ENCODE results near the gene HMGN4. TPM values are rescaled to one million over a fixed set of nuclear protein-coding genes. Genes with fewer than 3 reads are reported as not detected.

HMGN4 gene
- total RNA-seq, 1 experiment from 2014 or later, result 73.8 TPM

GRCh38 chr6:26570027-26570809 lies 32.1 kb downstream of the HMGN4 start:
- POLR2A ChIA-PET, result interaction anchor here (0.6 to 1.6 kb wide), 5 partner anchors 14 to 32 kb away, joined by 3 to 7 read pairs (median 5); partner anchors contain the start of gene HMGN4
- H3K79me2 ChIP-seq (ENCODE audit: insufficient read depth, low read length), result no peaks in the 10 kb centered on the region

GRCh38 chr6:26571592-26572296 lies 33.6 kb downstream of the HMGN4 start:
- Histone ChIP-seq H3K9me3 (ENCODE audit: control insufficient read depth in 1 of 2, insufficient read depth in 1 of 2, low read depth in 1 of 2, low read length in 2 of 2) (no peaks in the 10 kb centered on the region), H3K4me1 (ENCODE audit: control insufficient read depth in 1 of 2, insufficient read depth in 2 of 2, low read length in 2 of 2) (peaks cover 5 to 76% of the 10 kb centered on the region in 2 experiments; a peak in 3 of 4 replicates), H3K9me2 (ENCODE audit: insufficient read depth) (no peaks in the 10 kb centered on the region), H3K36me3 (ENCODE audit: control insufficient read depth in 1 of 2, insufficient read depth in 2 of 2, low read length in 2 of 2) (no peaks in the 10 kb centered on the region), H3K4me3 (replicated peaks in 1 of 2; ENCODE audit: low read depth in 1 of 2, low read length in 2 of 2) (peak overlapping the region; percentile 35 to 50), H3K9ac (ENCODE audit: low read length) (peak overlapping the region; percentile 35), H3K27ac (ENCODE audit: low read depth, low read length) (peak overlapping the region; percentile 51), H3K4me2 (ENCODE audit: low read length) (peak overlapping the region; percentile 81), H4K20me1 (ENCODE audit: insufficient read depth) (no peaks in the 10 kb centered on the region), H3K79me2 (ENCODE audit: insufficient read depth, low read length) (no peaks in the 10 kb centered on the region), H3K27me3 (ENCODE audit: insufficient read depth, low read length) (no peaks in the 10 kb centered on the region), H2AFZ (ENCODE audit: low read depth, low read length, poor library complexity, severe bottlenecking) (peak overlapping the region; percentile 33)
- TSS peak; percentile 81 for BruUV-seq (replicated peaks)
- ATAC-seq (peak; percentile 56), DNase-seq (ENCODE audit: low read depth, low spot score) (peak; percentile 87)
- ChIA-PET CTCF (interaction anchor here (0.6 to 3.5 kb wide), 8 partner anchors 15 to 1214 kb away, joined by 3 to 28 read pairs (median 4); partner anchors contain the start of gene ABT1), POLR2A (interaction anchor here (0.7 to 1.6 kb wide), 10 partner anchors 10 to 560 kb away, joined by 3 to 8 read pairs (median 4); partner anchors contain the start of gene HMGN4), RAD21 (ENCODE audit: low non-redundant PET in 1 of 2, low total read pairs in 2 of 2, uncharacterized antibody in 2 of 2, unreplicated experiment in 2 of 2) (interaction anchor here (0.7 to 1.3 kb wide), 6 partner anchors 15 to 572 kb away, joined by 3 to 7 read pairs (median 5); no protein-coding TSS in a partner anchor)
- intact Hi-C loops (cut with micrococcal nuclease), result loop anchor here (1.0 to 10.0 kb wide), 5 partner anchors 24 to 663 kb away; no protein-coding TSS in a partner anchor
- TF ChIP-seq ZNF274 (IDR thresholded peaks at IDR 0.05; ENCODE audit: low read depth, low read length), result no peak
- TF ChIP-seq RAD21 (IDR thresholded peaks at IDR 0.05; ENCODE audit: low read depth), result peak; percentile 15; the same call in 1 of the 2 replicates
- TF ChIP-seq YY1 (IDR thresholded peaks at IDR 0.05; ENCODE audit: extremely low read depth, insufficient replicate concordance, low read depth, low read length), result peak; percentile 41
- TF ChIP-seq EZH2 (IDR thresholded peaks at IDR 0.05), result no peak
- 0 out of 2 replicates have a peak, but pooled peaks have one; percentile 0 for TF ChIP-seq JUND (IDR thresholded peaks at IDR 0.05)
- TF ChIP-seq ZBTB33 (IDR thresholded peaks at IDR 0.05; ENCODE audit: extremely low read depth, insufficient replicate concordance, low read length), result no peak
- no peak for TF ChIP-seq POLR2A (IDR thresholded peaks at IDR 0.05; ENCODE audit: borderline replicate concordance, extremely low read depth, insufficient read depth, insufficient read length)
- peak; percentile 61; the same call in 1 of the 2 replicates for TF ChIP-seq CEBPB (IDR thresholded peaks at IDR 0.05; ENCODE audit: low read depth)
- peak; percentile 52; the same call in 1 of the 2 replicates for TF ChIP-seq MAX (IDR thresholded peaks at IDR 0.05)
- no peak for TF ChIP-seq SIN3A (IDR thresholded peaks at IDR 0.05; ENCODE audit: low read depth)
- no peak for TF ChIP-seq EZH2phosphoT487 (IDR thresholded peaks at IDR 0.05; ENCODE audit: borderline replicate concordance)
- peak; percentile 83 for TF ChIP-seq CBX3 (IDR thresholded peaks at IDR 0.05; ENCODE audit: low read depth)
- TF ChIP-seq ELF1 (IDR thresholded peaks at IDR 0.05; ENCODE audit: borderline replicate concordance, low read depth), result no peak; the same call in 1 of the 2 replicates
- no peak for TF ChIP-seq POLR2AphosphoS5 (IDR thresholded peaks at IDR 0.05; ENCODE audit: low read depth, low read length)

More at GRCh38 chr6:26570027-26570809, 32.1 kb downstream of the HMGN4 start:
- peak overlapping the region; percentile 39 for H2AFZ ChIP-seq (ENCODE audit: low read depth, low read length, poor library complexity, severe bottlenecking)
- ATAC-seq, result no peak
- ChIA-PET CTCF (interaction anchor here (1.2 to 3.5 kb wide), 3 partner anchors 25 to 228 kb away, joined by 3 to 28 read pairs (median 4); partner anchors contain the start of gene ABT1), RAD21 (ENCODE audit: low non-redundant PET in 1 of 2, low total read pairs in 2 of 2, uncharacterized antibody in 2 of 2, unreplicated experiment in 2 of 2) (no interaction called here)
- H3K27ac ChIP-seq (ENCODE audit: low read depth, low read length), result peak overlapping the region; percentile 26
- peak overlapping the region; percentile 22 for H3K9ac ChIP-seq (ENCODE audit: low read length)
- no peaks in the 10 kb centered on the region for H3K27me3 ChIP-seq (ENCODE audit: insufficient read depth, low read length)
- no peak for DNase-seq (ENCODE audit: low read depth, low spot score)
- H3K4me1 ChIP-seq (ENCODE audit: control insufficient read depth in 1 of 2, insufficient read depth in 2 of 2, low read length in 2 of 2), result peaks cover 2 to 61% of the 10 kb centered on the region in 2 experiments; a peak in 3 of 4 replicates
- BruUV-seq (replicated peaks), result TSS peak; percentile 34
- H3K9me2 ChIP-seq (ENCODE audit: insufficient read depth), result no peaks in the 10 kb centered on the region
- TF ChIP-seq TCF7L2 (IDR thresholded peaks at IDR 0.05; ENCODE audit: borderline replicate concordance, extremely low read depth, insufficient read depth, insufficient read length) (no peak), POLR2A (IDR thresholded peaks at IDR 0.05; ENCODE audit: borderline replicate concordance, extremely low read depth, insufficient read depth, insufficient read length) (no peak)
- H3K36me3 ChIP-seq (ENCODE audit: control insufficient read depth in 1 of 2, insufficient read depth in 2 of 2, low read length in 2 of 2), result no peaks in the 10 kb centered on the region
- peak overlapping the region; percentile 21 to 42 for H3K4me3 ChIP-seq (replicated peaks in 1 of 2; ENCODE audit: low read depth in 1 of 2, low read length in 2 of 2)
- no peaks in the 10 kb centered on the region for H3K9me3 ChIP-seq (ENCODE audit: control insufficient read depth in 1 of 2, insufficient read depth in 1 of 2, low read depth in 1 of 2, low read length in 2 of 2)
- no peaks in the 10 kb centered on the region for H4K20me1 ChIP-seq (ENCODE audit: insufficient read depth)
- peak overlapping the region; percentile 81 for H3K4me2 ChIP-seq (ENCODE audit: low read length)
- intact Hi-C loops (cut with micrococcal nuclease), result loop anchor here (10.0 kb wide), 2 partner anchors 505 to 665 kb away; no protein-coding TSS in a partner anchor

Measured in HCT116 (cell line).